ENCODE results near the gene GHR.

GHR gene

DNA sequence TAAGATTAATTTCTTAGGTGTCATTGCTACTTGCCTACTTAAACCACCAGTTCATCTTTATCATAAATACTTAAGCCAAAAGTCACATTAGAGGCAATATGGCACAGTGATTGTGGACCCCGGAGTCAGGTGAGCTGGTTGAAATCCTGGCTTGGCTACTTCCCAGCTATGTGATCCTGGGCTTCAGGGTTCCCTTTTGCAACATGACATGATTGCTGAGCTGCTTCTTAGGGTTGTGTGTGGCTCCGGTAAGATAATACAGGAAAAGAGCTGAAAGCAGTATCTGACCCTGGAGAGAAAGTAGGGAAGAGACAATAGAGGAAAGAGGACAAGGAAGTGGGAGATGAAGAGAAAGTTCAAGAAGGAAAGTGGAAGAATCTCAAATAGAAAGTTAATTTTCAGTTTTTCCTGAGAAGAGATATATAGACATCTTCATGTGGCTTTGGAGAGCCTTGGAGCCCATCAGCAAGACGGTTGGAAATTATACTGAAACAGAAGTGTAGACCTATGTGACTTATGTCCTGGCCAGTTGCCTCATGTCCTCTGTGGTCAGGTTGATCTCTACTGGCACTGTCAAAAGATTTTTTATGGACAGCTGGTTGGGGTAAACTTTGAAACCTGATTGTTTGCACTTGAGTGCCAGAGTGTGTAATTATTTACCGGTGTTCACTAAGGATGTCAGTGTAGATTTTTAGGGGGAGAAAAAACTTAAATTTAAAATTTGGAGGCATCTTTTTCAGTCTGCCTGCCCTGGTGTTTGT, 93.2 kb downstream of the GHR start:
- no peak for DNase-seq (ENCODE audit: low spot score)

DNA sequence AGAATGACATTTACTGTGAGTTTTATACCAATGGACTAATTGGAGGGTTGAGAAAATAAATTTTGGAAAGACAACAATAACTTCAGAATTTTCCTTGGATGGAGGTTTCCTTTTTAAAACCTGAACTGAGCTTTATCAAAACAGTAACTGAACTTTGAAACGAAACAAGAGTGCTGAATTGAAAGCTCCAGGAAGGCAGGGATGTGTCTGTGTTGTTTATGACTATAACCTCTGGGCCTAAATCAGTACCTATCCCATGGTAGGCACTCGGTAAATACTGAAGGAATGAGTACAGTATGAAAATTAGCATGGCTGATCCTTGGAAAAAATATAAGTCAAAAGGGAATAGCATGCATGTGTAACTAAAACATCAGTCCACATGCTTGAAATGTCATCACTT, 93.9 kb downstream of the GHR start:
- no peak for DNase-seq (ENCODE audit: low spot score)

DNA sequence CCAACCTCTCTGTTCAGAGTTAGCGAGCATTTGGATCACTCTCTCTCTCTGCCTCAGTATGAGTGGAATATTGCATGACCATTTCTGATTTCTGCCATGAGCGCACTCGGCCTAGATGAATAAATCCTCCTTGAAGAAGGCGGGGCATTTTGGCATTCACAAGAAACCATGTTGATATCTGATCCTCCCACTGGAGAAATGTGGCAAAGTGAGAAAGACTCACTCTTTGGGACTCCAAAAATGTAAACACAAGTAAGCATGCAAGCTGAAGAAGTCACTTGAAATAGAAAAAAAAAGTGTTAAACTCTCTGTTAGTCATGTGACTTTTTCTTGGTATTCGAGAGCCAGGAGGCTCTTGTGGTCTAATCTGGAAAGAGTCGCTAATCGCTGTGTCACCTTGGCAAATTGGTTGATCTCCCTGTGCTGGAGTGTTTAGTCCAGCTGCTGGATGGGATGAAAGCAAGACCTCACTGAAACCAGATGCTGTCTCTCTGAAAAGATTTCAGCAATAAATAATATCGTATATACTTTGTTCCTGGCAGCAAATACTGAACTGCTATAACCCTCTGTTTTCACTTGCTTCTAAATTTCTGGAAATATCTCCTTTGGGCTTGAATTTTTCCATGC, 95.5 kb downstream of the GHR start:
- no peak for DNase-seq (ENCODE audit: low spot score)

DNA sequence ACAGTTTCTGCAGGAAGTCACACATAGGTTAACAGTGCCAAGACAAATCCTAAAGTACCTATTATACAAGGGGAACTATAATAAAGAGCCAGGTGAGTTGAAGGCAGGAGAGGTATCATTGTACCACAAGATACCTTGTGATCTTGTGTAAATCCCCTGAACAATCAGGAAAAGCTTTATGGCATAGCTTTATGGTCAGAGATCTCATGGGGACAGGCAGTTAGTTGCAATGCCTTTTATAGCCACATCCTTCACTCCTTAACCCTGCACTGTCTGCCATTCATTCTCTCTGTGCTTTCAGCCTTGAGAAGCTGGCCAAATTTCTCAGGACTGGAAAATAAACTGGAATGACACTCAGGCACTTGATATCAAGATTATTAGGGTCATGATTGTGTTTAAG, 97.0 kb downstream of the GHR start:
- DNase-seq (ENCODE audit: low spot score): no peak

DNA sequence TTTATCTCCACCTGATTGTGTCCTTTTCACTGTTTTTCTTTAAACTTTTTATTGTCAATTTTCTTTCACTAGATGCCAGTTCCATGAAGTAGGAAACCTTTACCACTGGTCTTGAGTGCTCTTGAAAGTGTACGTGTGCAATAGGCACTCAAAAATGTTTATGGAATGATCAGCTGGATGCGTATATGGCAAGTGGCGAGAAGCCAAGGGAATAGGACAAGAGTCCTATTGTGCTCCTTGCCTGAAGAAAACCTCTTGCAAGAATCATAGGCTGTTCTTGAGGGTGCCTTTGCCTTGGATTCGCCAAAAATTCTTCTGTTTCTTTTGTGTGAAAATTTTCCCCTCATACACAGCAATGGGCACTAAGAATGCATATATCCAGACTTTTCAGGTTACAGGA, 97.7 kb downstream of the GHR start:
- no peak for DNase-seq (ENCODE audit: low spot score)

DNA sequence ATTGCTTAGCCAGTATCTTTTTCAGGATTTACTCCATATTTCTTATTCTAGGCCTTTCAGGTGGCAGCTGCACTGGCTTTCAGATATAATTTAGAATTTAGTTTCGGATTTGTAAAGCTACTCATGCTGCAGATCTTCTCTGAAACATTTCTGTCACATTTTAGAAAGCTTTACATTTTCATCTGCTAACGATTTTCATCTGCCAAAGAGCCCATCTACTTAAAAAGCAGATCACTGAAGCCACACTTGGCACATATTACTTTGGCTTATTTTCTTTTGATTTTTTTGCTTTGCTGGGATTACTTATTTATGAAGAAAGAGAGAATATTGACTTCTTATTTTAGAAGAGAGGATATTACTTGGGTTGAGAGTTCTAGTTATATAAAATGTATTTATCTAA, 98.2 kb downstream of the GHR start:
- DNase-seq (ENCODE audit: low spot score): no peak

DNA sequence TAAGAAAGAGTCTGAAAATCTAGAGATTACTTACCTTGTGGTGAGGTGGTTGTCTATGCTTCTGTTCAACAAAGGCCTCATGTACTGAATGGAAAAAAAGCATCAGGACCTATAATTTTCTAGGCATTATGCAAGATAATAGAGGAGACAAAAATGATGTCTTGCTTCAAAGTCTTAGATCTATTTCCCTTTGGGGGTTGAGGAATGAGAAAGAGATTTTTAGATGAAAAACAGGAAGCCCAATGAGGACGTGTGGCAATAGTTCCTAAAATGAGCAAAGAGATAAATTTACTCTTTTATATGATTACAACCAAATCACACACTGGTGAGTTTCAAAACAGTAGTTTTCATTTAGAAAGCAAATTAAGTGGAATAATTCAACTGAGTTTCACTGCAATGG, 99.5 kb downstream of the GHR start:
- DNase-seq (ENCODE audit: low spot score): no peak

DNA sequence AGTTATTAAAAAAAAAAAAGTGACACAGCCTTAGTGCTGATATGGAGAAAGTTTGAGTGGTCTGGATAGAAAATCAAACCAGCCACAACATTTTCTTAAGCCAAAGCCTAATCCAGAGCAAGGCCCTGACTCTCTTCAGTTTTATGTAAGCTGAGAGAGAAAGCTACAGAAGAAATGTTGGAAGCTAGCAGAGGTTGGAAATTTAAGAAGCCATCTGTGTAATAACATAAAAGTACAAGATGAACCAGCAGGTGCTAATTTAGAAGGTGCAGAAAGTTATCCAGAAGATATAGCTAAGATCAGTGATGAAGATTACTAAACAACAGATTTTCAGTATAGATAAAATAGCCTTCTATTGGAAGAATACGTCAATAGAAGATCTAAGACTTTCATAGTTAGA, 102.9 kb downstream of the GHR start:
- no peak for DNase-seq (ENCODE audit: low spot score)

DNA sequence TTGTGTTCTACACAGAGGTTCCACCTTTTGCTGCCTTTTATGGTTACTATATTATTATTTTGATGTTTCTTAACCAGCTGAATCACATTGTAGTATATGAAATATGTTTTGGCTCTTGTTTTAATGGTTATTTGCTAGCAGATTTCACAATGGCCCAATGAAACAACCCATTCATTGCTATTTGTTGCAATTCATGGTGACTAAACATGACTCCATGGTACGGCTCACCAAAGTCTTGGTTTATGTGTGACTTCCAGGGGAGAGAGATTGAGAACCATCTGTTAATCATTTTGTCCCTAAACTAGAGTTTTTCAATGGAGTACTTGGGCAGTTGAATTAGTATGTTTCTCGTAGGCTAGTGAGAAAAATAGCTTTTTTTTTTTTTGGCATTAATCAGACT, 108.4 kb downstream of the GHR start:
- no peak for DNase-seq (ENCODE audit: low spot score)

DNA sequence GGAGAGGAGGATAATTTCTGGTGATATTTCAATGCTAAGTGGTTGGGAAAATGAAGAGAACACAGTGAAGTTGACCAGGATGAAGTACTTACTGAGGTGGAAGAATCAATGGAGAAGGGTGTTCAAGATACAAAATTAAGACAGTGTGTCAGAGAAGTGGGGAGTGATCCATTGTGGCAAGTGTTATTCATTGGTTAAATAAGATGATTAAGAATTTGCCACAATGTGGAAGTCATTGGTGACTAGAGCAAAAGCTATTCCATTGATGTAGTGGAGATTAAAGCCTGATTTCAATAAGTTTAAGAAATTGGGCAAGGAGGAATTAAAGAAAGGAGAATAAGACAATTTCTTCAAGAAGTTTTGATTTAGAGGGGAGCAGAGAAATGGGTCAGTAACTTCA, 118.9 kb downstream of the GHR start:
- no peak for DNase-seq (ENCODE audit: low spot score)

DNA sequence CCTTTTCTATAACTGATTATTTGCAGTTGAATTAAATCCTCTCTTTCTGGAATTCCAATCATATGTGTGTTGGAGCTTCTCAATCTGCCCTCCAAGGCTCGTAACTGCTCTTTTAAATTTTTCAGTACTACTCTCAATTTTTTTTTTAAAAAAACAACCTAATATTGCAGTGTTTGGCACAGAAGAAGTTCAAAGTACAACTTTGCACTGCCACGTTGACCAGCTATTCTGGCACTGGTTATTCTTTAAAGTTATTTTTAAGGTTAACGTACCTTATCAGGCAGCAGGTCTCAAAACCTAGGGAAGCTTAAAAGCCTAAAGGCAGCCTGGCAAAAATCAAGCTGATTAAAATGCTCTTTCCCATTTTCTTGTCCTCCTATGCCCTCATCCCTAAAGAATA, 120.5 kb downstream of the GHR start:
- no peak for DNase-seq (ENCODE audit: low spot score)

DNA sequence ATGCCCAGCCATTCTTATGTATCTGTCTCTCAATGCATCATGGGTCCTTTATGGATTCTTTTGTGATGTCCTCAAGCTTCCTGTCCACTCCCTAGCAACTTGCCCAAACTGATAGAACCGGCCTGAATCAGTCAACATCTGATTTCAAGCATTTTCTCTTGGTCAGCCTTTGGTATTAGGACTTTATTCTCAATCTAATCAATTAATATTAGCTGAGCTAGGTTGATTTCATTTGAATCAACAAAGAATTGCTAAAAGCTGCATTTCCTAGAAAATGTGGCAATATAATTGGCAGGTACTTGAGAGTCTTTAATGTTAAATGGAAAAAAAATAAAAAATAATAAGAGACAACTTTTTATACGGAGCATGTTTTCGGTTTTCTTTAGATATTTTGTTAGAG, 121.8 kb downstream of the GHR start:
- DNase-seq (ENCODE audit: low spot score): no peak

DNA sequence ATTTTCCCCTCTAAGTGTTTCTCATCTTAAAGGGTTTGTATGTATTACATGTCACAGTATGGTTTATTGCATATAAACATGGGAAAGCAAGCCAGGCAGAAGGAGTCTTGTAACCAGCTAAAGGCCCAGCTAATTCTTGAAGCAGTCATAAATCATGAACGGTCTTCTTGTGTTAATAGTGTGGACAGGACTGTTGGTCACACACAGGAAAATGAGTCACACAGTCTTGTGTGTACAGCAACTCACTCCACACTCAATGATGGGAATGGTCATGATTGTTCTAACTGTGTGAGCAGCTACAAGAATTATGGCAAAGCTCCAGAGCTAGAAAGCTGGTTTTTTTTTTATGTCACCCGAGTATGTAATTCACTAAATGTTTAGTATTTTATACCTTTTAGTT, 123.9 kb downstream of the GHR start:
- DNase-seq (ENCODE audit: low spot score): no peak

DNA sequence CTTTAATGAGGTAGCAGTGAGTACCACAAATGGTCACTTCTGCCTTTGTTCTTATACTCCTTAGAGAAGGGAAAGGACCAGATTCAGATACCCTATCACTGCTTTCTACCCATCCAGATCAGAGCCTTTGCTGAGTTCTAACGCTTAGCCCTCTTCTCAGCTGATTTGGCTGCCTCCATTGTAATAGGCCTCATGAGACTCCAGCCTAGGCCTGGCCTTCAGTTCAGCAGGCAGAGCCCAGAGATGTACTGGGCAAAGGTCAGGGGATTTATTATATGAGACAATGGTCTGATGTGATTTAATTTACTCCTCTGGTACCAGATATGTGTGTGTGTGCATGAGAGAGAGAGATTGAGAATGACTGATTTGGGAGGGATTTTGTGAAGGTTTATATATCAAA, 124.7 kb downstream of the GHR start:
- no peak for DNase-seq (ENCODE audit: low spot score)

DNA sequence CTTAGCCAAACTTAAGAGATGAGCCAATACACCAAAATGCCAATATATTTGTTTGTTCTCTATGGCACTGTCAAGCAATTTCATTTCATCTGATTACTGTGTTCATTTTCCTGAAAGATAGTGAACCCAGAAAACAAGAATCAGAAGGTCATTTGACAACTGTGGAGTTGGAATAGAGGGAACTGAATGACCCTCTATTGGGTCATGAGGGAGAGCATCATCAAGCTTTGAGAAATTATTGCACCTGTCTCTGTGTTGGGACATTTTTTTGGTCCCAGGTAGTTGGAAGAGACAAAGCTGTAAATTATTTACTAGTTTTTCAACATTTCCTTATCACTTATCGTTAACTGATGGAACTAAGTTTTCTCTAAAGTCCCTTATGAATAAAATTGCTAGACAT, 129.4 kb downstream of the GHR start:
- DNase-seq (ENCODE audit: low spot score): no peak

DNA sequence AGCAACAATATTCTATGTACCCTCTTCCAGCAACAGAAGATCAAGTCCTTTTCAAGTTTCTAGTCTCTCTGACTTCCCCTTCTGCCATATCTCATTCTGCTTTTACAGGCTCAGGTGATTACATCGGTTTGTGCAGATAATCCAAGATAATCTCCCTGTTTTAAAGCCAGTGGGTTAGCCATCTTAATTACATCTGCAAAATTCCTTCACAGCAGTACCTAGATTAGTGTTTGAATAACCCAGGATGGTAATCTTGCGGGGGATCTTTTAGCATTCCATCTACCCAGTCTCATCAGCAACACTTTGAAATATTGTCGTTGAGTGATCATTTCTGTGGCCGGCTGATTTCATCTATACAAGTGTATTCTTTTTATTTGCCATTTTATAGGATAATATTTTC, 130.2 kb downstream of the GHR start:
- DNase-seq (ENCODE audit: low spot score): no peak

DNA sequence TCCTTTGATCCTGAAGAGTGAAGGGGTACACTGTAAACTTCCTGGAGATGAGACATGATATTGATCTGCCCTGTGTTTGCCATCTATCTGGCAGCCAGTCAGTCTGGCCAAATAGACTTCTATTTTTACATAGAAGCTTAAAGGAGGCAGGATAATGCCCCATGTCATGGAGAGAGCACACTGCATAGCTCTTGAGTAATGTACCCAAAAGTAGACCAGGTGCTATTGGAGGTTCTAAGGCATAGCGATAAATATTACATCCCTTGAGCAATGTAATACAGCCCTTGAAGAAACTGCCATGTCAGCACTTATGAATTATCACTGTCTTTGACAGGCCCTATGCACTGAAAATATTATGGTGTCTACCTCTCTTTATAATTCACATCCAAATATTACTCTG, 131.8 kb downstream of the GHR start:
- no peak for DNase-seq (ENCODE audit: low spot score)

DNA sequence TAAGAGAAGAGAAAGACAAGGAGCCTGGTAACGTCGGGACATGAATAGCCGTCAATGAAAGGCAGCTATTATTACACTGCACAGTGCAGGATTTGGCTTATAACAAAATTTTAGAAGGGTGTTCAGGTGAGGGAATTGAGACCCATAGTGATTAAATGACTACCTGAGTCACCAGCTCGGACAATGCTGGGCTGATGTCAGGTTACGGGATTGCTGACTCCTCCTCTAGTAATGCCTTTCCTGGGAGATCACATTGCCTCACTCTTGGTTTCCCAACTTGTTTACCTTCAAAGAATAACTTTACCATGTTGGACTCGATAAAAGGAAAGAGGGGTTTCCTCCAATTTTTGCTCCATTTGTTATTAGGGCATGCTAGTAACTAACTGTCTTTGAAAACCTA, 132.6 kb downstream of the GHR start:
- no peak for DNase-seq (ENCODE audit: low spot score)

DNA sequence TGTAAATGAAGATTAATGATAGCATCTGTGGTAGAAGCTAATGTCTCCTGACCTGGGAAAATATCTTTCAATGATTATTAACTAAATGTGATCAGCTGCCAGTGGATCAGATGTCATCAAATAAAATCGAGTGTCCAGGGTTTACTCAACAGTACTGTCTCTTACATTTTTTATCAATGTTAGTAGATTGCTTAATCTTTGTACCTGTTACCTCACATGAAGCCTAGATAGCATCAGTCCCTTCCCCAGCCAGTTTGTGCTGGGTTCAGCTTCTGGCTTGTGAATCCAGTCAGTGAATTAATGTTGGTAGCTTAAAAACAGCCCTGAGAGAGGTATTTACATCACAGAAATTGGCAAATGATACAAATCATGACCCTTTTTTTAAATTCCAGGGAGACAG, 134.4 kb downstream of the GHR start:
- DNase-seq (ENCODE audit: low spot score): no peak

DNA sequence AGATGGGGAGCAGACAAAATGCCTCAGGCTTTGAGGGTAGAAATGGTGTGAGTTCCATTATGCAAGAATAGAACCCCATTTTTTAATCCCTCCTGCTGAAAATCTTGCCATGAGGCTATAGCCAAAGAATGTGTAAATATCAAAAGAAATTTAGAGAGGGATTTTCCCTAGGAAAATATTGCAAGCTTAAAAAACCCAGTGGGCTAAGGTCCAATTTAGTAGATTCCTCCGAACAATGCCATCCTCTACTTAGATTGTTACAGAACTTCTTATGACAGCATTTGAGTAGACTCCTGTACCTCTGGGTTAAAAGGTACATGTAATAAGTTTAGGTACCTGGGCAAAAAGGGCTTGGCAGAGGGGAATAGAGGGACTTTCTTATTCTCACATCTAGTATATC, 138.4 kb downstream of the GHR start:
- DNase-seq (ENCODE audit: low spot score): no peak

DNA sequence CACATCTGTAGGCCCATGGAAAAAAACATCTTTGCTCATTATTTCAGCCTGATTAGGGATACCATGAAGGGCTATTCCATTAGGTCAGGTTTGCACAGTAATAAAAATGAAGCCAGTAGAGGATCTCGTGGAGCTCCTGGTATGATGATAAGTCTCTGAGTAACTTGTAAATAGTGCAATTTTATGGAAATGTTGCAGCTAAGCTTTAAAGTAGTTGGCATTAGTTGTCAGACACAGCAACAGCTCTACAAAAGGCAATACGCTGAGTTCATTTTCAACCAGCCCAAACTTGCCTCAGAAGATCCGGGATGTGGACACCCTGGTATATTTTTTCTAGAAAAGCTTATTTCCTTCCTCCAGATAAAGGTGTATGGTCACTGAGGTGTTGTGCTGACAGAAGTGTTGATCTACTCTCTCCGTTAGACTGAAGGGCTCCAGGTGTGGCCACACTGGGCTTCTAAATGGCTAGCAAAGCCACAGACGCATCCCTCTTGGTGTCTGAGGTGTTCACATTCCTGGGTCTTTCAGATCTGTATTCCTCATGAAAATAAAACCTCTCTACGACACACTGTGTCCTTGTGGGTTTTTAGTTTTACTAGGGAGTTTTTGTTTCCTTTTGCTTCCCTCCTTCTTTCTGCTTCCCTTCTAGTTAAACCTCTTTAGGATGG, 141.6 kb downstream of the GHR start:
- DNase-seq (ENCODE audit: low spot score): no peak

DNA sequence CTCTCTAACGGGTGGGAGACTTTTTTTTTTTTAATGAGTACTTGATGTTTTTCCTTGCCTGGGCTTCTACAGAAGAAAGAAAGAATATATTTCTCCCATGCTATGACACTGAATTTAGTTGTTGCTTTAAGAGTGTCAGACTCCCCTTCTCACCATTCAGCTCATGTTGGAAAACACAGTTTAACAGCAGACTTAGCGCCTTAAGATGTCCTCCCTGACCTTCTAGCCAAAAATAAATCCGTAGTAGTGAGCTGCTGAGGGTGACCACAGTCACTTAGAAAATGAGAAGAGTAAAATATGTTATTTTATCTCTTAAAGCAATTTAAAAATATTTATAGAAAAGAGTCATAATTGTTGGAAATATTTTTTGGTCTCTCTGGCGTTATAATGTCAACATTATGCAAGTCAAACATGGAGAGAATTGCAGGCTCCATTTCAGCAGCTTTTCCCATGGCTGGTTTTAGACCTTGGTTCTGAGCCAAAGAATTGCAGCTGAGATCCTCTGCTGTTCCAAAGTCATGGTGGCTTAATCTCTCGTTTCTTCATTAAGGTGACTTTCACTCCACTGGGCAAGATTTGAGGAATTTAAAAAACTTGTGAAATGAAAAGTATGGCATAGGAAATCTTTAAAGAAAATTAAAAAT, 143.5 kb downstream of the GHR start:
- DNase-seq (ENCODE audit: low spot score): peak; percentile 5

DNA sequence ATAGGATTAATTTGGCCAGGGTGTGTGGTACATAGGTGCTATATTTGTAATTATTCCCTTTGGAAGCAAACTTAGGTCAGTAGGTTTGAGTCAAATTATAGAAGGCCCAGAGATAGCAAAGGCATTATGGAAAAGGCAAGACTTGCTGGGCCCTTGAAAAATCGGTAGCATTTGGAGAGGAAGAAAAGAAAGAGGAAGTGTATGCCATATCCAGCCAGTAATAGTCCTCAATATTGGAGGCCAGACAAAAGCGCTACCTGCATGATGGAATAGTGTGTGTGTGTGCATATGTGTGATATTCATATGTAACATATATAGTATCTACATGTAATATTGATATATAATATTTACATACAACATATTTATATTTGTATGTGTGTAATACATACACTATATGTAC, 146.1 kb downstream of the GHR start:
- no peak for DNase-seq (ENCODE audit: low spot score)

All from Ammon's horn (tissue), 1 donor.